C4-2B (cell line): ENCODE data around the gene LYRM4.

Experiments used
- ZFX ChIP-seq: fragments of 450-650 bp; IDR thresholded peaks from 2 replicates; pipeline ENCODE4 v1.6.1; 2017
- TF ChIP-seq, protein P1 (sequence below): fragments of 450-650 bp; conservative IDR thresholded peaks from 2 replicates; pipeline ENCODE4 v1.5.1; 2017; ENCODE audit warnings: mild to moderate bottlenecking

DNA sequence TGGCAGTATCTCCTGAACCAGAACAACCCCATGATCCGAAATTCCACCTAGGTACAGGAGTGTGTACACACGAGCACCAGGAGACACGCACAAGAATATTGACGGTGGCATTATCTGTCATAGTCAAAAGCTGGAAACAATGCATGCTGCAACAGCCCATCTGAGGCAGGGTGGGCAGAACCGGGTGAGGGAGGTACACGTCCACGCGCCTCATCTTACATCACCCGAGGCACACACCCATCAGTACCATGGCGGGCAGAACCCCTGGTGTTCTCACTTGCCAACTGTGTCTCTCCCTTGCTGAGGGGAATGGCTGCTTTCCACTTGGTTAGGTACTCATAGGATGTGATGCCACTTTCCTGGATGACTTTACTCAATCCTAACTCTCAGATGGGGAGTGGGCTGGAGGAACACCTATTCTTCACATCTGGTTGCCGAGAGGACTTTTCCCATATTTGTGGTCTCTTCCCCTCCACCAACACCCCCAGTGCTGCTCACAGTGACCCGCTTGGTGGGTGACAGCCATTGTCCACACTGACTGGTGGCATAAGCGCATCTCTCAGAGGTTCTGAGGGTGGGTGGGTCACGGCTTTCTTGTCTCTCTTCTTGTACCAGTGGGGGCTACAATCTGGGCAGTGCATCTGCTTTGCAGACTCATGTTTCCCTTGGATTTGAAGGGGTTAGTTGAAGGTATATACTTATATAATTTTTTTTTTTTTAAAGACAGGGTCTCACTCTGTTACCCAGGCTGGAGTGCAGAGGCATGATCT lies 162.1 kb downstream of the LYRM4 start:
- TF ChIP-seq, protein P1, sequence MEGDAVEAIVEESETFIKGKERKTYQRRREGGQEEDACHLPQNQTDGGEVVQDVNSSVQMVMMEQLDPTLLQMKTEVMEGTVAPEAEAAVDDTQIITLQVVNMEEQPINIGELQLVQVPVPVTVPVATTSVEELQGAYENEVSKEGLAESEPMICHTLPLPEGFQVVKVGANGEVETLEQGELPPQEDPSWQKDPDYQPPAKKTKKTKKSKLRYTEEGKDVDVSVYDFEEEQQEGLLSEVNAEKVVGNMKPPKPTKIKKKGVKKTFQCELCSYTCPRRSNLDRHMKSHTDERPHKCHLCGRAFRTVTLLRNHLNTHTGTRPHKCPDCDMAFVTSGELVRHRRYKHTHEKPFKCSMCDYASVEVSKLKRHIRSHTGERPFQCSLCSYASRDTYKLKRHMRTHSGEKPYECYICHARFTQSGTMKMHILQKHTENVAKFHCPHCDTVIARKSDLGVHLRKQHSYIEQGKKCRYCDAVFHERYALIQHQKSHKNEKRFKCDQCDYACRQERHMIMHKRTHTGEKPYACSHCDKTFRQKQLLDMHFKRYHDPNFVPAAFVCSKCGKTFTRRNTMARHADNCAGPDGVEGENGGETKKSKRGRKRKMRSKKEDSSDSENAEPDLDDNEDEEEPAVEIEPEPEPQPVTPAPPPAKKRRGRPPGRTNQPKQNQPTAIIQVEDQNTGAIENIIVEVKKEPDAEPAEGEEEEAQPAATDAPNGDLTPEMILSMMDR: no peak
- no peak for TF ChIP-seq ZFX
